ENCODE data around the gene ANGPTL4. TPM values are rescaled to one million over a fixed set of nuclear protein-coding genes. Genes with fewer than 3 reads are reported as not detected.
A peak's percentile ranks its signal among the peaks of the same experiment; 100 is the strongest.
"Not testable (repeated sequence)": the region's sequence is repeated elsewhere in the genome, so short reads cannot be mapped to it uniquely, and the experiment has no call there.

The ANGPTL4 gene
- total RNA-seq, 1 donor from 2014 or later, result 13.2 TPM

GRCh38 chr19:8334458-8335342 is 29.3 kb upstream of the ANGPTL4 start:
- DNase-seq (ENCODE audit: low spot score), result no peak

- no peak for DNase-seq (ENCODE audit: low spot score)
These were observed 28.4 kb upstream of the ANGPTL4 start for GRCh38 chr19:8335343-8336071.

GRCh38 chr19:8336072-8336569 is 27.8 kb upstream of the ANGPTL4 start:
- DNase-seq (ENCODE audit: low spot score), result no peak

- DNase-seq (ENCODE audit: low spot score), result no peak
These were observed 27.3 kb upstream of the ANGPTL4 start for GRCh38 chr19:8336660-8337059.

- DNase-seq (ENCODE audit: low spot score), result no peak
These were observed 26.2 kb upstream of the ANGPTL4 start for GRCh38 chr19:8337728-8338127.

GRCh38 chr19:8338835-8339234 is 25.1 kb upstream of the ANGPTL4 start:
- no peak for DNase-seq (ENCODE audit: low spot score)

GRCh38 chr19:8340341-8341096 is 23.4 kb upstream of the ANGPTL4 start:
- DNase-seq (ENCODE audit: low spot score), result no peak

GRCh38 chr19:8341504-8341903 is 22.5 kb upstream of the ANGPTL4 start:
- DNase-seq (ENCODE audit: low spot score), result not testable (repeated sequence)

- no peak for DNase-seq (ENCODE audit: low spot score)
These were observed 21.7 kb upstream of the ANGPTL4 start for GRCh38 chr19:8342316-8342683.

- DNase-seq (ENCODE audit: low spot score), result peak; percentile 94
These were observed 21.1 kb upstream of the ANGPTL4 start, which contains the start of gene KANK3 for GRCh38 chr19:8342684-8343482. Gene KANK3 (minus strand): TSS chr19:8343262. CDS start chr19:8337828, 5,434 bp downstream.

GRCh38 chr19:8343483-8343844 is 20.5 kb upstream of the ANGPTL4 start:
- no peak for DNase-seq (ENCODE audit: low spot score)

- DNase-seq (ENCODE audit: low spot score), result not testable (repeated sequence)
These were observed 14.2 kb upstream of the ANGPTL4 start for GRCh38 chr19:8349629-8350372.

- DNase-seq (ENCODE audit: low spot score), result no peak
These were observed 11.7 kb upstream of the ANGPTL4 start for GRCh38 chr19:8352134-8352827.

GRCh38 chr19:8352845-8353244 is 11.1 kb upstream of the ANGPTL4 start:
- DNase-seq (ENCODE audit: low spot score), result not testable (repeated sequence)

GRCh38 chr19:8355631-8356402 is 8.1 kb upstream of the ANGPTL4 start:
- DNase-seq (ENCODE audit: low spot score), result no peak

GRCh38 chr19:8357007-8357521 is 6.9 kb upstream of the ANGPTL4 start:
- DNase-seq (ENCODE audit: low spot score), result no peak

GRCh38 chr19:8358948-8359347 is 5.0 kb upstream of the ANGPTL4 start:
- DNase-seq (ENCODE audit: low spot score), result no peak

- DNase-seq (ENCODE audit: low spot score), result no peak
These were observed 3.8 kb upstream of the ANGPTL4 start for GRCh38 chr19:8360196-8360595.

Data from ureter (tissue), 1 donor.